HG03457 (cell line): ENCODE results near the gene RAB36.

Experiments used
- ATAC-seq: cut with Tn5 transposase; IDR thresholded peaks from one replicate; pipeline ENCODE4 v1.9.1; 2021; ENCODE audit warnings: moderate number of reproducible peaks; ENCODE audit not compliant: unreplicated experiment

RAB36 gene

DNA sequence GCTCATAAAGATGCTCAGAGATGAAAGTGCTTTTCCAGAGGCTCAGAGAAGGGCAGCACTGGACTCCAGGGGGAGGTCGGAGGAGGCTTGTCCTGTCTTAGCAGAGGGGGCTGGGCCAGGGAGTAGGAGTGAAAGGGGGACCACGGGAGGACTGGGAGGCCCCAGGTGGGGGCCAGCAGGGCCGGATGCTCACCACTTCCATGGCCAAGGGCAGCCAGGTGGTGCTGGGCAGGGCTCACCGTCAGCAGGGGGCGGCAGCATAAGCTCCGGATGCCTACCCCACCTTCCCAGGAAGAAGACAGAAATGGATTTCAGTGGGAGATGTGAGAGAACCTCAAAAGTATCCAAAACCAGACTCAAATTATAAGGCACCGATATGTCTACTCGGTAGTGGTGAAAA is 11.0 kb downstream of the RAB36 start:
- ATAC-seq = no peak

DNA sequence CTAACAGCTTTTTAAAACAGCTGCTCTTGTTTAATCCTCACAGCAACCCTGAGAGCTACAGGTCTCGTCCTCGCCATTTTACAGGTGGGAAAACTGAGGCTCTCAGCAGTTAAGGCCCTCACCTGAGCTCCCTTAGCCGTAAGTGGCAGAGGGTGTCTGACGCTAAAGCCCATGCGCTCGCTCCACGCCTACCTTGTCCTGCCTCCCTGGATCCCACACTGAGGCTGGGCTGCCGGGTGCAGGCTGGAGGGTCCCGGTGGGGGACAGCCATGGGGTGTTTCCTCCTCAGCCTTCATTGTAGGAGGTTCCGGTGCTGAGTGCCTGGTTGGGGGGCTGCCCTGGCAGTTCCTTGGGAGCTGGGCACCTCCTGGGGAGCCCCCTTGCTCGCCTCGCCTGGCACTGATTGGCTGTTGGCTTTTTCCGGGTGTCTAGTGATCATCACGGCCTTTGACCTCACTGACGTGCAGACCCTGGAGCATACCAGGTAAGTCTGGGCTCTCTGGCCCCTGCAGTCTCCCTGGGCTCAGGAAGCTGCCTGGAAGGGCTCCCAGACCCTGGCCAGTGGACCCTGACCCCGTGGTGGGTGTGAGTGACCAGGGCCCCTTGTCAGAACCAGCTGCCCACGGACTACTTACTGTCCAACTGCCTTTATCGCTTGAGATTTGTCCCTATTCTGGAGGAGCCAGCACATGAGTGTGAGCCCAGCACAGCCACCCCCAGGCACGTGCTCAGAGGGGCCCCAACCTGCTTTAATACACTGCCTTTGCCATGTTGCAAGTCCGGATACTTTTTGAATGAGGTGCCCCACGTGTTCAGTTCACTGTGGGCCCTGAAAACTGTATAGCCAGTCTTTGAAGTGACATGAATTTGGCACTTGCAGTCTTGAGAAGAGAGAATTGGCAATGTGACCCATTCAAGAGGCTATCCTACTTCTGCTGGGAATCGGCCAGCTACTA is 12.6 kb downstream of the RAB36 start:
- ATAC-seq = no peak

DNA sequence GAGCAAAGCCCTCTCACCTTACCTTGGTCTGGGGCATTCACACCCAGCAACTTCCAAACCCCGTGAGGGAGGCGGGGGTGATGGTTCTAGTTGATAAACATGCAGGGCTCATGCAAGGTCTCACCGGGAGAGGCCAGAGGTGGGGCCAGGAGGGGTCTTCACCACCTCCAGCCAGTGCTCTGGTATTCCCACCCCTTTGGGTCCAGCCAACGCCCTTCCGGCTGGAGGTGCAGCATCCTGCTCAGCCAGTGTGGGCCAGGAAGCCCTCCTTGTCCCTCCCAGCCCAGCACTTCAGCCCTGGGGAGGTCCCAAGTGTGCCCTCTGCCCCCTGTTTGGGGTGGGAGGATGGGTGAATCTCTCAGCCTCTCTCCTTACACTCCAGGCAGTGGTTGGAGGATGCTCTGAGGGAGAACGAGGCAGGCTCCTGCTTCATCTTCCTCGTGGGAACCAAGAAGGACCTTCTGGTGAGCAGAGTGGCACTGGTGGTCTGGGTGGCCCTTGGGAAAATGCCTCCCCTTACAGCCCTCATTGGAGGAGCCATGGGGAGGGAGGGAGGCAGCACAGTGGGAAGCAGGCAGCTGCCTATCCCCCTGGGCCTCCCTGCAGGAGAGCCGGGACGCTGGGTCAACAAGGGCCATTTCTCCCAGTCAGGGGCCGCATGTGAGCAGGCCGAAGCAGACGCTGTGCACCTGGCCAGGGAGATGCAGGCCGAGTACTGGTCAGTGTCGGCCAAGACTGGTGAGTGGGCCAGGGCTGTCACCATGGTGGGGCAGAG is 13.4 kb downstream of the RAB36 start:
- ATAC-seq = no peak

DNA sequence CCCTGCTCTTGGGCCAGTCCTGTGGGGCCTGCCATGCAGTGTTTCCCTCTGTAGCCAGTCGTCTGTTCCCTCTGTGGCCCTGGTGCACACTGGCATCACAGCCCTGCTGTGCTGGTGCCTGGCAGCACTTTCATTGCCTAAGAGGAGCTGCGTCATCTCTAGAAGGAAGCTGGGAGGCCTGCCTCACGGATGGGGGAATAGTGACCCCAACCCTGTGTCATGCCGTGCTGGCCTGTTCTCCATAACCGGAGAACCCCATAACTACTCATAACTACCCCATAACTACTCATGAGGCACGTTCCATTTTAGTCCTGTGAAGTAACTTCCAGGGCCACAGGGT is 14.0 kb downstream of the RAB36 start:
- ATAC-seq = no peak

DNA sequence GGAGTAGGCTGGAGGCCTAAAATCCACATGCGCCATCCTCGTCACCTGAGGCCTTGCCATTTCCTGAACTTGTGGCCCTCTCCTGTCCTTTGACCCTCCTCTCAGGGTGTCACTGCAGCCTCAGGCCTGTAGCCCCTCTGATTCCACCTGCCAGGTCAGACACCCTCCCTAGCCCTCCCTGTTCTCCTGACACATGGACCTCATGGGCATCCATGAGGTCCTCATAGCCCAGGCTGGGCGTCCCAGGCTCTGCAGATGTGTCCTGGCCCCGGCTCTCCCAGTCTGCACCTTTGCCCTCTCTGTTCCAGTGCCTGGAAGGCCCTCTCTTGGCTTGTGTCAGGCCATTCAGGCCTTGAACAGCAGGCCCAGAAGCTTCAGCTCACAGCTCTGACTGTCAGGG is 15.8 kb downstream of the RAB36 start:
- ATAC-seq = no peak

DNA sequence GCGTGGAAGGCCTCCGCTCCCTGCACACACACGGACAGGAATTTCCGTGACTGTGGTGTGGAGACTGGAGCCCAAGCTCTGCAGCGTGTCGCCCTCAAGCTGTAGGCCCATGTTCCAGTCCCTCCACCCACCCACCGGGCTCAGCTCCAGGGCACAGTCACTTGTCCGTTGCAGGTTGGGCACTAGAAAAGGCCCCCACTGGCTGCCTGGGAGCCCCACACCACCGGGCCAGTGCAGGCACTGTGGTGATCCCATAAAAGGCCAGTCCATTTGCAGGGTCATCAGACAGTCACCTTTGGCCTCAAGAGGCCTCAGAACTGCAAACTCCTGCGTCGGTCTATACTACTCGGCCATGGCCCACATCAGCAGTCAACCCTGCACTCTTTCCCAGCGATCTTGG is 16.3 kb downstream of the RAB36 start:
- no peak for ATAC-seq

DNA sequence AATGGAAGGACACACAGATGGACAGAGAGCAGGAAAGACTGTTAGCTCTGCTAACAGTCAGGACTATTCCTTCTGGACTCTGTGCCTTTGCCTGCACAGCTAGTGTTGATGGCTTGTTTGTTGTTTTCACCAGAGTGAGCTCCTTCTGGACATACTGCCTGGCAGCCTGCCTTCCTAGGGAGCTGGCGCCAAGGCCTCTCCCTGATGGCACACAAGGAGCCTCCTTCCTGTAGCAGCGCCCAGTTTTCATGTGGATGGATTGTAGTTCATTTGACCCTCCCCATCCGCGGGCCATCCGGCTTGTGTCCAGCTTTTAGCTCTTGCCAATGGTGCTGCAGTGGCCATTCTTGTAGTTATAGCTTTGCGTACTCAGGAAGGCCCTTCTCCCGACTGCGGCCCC is 18.4 kb downstream of the RAB36 start:
- no peak for ATAC-seq

DNA sequence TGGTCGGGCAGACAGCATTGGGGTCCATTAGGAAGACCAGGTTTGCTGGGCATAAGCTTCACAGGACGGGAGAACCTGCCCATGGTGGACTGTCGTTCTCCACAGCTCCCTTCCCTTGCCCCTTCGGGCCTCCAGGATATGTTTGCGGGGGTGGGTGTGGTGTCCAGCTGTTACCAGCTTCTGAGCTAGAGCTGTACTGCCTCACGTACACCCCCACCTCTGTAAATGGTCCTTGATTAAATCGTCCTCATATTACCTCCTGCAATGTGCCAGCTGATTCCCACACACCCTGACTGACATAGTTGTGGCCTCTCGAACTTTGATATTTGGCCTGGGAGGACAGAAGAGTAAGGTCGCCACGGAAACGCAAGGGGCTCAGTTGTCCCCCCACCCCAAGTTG is 18.8 kb downstream of the RAB36 start:
- no peak for ATAC-seq

DNA sequence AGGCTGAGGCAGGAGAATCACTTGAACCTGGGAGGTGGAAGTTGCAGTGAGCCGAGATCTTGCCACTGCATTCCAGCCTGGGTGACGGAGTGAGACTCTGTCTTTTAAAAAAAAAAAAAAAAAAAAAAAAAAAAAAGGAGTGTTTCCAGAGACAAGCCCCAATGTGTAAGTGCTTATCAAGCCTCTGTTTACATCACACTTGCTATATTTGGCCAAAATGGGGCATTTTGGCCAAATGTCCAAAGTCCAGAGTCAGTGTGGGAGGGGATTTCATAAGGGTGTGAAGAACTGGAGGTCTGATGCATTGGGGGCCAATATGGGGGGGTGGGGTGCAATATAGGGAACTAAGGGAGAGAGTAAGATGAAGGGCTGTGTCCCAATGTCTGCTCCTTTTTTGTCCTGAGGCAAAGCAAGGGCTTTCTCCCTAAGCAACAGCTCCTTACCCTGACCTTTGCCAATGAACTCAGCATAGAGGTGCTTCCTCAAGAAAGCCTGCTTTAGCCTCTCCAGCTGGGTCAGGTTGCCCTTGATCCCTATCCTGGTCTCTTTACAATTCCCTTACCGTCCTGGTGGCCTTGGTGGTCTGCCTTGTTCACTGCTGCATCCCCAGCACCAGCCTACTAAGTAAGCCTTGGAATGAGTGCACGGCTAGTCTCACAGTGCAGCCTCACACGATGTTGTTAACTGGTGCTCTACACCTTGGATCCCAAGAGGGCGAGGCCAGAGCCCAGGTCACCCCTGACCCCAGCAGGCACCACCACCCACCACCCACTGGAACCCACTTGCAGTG is 21.0 kb downstream of the RAB36 start:
- ATAC-seq = no peak

DNA sequence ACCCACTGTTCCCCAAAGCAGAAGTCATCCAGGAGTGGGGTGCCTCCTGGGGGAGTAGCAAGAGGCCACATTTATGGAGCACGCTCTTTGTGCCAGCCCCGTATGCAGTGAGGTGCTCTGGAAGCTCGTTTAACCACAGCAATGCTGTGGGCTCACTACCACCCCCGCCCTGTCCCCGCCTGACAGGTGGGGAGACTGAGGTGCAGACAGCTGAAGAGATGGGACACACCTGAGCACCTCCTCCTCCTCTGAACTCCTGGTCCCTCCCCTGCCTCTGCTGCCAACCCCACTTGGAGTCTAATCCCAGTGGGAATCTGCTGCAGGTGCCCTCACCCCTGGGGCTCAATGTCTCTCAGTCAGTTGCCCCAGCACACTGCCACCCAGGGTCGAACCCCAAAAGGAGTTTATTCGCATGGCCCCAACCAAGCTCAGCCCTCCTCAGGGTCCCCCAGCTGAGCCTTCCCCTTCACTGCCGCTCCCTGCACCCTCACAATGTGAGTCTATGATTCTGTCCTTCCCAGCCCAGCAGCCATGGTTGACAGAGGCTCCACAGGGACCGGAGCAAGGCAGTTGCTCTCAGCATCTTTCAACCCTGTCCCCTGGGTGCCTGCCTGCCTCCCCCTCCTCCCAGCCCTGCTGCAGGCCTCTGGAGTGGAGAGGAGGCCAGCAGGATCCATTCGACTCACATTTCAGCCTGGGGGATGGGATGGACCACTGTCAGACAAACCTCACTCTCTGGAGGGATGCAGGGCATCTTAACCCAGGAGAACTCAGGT is 21.8 kb downstream of the RAB36 start:
- ATAC-seq = no peak

DNA sequence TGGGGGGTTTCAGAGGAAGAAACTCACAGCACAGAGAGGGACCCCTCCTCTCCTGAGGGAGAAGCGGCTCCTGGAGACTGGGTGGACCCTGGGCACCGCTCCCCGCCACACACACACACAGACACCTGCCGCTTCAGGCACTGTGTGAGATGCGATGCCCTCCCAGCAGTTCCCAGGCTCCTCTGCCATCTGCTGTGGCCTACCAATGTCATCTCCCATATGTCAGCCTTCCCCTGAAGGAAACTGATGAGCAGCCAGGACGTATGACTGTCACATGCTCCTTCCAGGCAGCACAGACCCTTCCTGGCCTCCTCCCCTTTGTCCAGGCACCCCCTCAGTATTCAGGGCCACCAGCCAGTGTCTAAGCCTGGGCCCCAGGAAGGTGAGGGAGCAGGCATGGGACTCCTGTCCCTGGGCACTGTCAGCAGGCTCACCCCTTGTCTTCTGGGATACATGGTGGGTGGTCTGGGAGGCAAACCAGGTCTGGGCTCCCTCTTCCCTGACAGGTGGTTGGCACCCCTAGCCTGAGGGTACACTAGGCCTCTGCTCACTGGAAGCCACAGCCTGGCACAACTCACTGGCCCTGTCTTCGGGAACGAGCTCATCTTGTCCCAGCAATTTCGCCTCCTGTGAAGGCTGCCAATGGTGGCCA is 23.2 kb downstream of the RAB36 start:
- no peak for ATAC-seq

DNA sequence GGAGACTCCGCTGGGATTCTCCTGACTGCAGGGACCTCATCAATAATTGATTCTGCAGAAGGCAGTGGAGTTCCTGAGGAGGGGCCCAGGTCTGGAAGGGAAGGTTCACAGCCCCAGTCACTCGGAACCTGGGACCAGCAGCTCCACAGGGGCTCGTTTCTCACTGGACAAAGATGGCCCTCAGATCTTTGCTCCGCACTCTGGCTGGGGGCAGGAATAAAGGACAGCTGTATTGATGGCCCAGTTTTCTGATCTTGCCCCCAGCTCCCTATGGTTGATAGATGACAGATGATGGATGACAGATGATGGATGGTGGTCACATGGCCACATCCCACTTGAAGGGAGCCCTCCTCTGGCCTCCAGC is 23.7 kb downstream of the RAB36 start:
- ATAC-seq = no peak

DNA sequence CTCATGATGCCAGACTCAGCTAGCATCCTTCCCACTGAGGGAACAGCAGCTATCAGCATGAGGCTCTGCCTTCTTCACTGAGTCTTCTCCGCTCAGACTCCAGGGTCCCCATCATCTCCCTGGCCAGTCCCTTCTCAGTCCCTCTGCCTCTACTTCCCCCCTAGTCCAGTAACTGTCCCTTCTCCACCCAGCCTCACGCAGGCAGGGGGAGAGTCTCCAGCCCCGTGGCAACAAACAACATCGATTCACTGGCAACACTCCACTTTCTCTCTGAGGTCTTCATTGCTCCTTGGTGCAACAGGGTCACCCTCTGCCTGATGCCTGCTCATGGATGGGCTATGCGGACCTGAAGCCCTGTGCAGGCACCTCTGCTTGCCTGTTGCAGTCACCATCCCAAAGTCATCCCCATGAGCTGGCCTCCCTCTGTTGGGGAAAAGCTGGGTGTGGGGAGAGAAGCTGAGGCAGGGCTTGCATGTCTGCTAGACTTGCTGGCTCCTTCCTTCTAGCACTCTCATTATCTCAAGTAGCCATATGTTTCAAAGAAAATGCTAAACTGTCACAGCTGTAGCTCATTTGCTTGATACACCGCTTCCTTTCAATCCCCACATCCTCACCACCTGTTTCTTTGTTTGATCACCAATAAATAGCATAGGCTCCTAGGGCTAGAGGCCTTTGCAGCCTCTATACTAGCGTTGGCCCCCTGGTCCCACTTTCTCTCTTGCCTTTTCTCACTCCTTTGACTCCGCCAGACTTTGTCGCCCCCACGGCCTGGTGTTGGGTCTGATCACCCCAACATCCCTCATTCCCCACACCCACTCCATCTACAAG is 30.8 kb downstream of the RAB36 start:
- ATAC-seq = no peak

DNA sequence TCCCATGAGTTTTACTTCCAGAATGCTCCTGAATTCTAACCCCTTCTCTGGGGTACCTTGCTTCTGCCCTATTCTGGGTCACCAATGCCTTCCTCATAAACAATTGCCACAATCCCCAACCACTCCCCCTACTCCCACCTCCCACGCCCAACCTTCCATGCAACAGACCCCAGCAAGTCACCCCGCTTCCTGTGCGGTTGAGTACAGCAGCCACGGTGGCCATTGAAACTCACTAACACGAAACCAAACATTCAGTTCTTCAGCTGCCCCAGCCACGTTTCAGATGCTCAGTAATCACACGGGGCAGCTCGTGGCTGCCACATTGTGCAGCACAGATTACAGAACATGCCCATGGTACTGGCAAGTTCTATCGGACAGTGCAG is 31.4 kb downstream of the RAB36 start:
- no peak for ATAC-seq

DNA sequence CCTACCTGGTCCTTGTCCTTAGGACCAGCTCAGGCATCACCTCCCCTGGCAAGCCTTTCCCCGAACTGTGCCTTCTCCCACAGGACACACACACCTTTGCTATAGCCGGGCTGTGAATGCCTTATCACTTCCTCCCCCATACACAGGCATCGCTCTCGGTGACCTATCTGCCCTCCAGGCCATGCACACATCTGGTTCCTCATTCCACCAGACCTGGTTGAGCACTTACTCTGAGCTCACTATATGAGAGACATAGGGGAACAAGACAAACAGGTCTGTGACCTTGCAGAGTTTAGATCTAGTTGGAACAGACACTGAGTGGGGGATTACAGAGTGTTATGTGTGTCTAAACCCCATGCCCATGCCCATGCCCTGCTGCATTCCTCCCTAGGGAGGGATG is 31.9 kb downstream of the RAB36 start:
- no peak for ATAC-seq

DNA sequence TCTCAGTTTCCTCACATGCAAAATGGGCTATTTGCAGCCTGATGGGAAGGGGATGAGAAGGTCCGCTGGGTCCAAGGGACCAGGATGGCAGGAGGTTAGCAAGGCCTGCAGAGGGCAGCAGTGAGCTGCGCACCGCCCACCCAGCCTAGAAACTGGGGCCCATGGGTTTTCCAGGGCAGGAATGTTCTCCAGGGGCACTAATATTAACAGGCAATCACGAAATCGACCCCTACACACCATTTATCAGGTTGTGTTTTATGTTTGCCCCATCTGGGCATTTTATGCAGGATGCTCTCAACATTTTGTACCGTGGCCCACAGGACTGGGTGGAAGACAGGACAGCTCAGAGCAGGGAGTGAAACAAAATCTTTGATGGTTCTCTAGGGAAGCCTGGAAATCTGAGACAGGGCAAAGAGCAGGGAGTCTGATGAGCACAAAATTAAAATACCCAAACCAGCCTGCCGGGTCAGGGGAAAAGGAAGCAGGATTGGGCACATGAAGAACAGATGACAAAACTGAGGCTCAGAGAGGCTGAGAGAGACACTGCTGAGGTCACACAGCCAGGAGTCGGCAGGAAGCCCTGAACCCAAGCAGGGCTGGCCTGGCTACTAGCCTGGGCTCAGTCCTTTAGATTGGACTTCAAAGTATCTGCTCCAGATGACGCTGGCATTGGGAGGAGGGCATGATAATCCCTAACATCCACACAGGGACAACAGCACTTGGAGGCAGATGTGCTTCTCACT is 33.4 kb downstream of the RAB36 start:
- no peak for ATAC-seq

DNA sequence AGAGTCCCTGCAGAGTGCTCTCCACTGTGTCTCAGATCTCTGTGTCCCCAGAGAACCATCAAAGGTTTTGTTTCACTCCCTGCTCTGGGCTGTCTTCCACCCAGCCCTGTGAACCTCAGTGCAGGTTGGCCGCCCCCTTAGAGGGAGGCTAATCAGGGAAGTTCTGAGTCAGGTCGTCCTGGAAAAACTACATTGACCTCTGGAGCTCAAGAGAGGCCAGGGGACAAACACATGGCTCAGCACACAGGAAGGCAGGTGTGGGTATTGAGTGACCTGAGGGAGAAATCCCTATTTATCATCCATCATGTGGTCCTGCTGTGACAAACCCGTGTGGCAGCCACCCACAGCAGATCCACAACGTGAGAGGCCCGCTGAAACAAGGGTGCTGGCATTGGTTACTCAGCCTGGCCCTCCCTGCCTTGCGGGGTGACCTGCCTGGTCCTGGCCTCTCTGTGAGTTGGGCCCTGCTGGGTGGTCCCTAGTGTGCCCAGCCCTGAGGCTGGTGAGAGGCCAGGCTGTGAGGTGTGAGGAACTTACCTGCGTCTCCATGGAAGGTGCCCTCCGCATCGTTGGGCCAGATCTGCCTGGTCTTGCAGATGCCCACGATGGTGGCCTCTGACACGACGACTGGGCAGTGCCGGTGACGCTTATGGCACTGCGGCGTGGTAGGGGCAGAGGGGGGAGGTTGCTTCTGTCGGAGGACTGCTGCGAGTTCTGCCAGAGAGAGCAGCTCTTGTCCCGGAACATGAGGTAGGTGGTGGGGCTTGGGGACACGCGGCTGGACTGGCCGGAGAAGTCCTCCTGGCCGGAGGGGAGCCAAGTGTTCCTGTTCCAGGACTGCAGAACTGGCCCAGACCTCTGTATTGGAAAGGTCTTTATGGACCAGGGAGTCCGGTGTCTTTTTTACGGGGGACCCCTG is 34.4 kb downstream of the RAB36 start:
- no peak for ATAC-seq
